ENCODE measurements around the gene MDM2. TPM values are rescaled to one million over a fixed set of nuclear protein-coding genes. Genes with fewer than 3 reads are reported as not detected.

The MDM2 gene
- total and polyA plus RNA-seq, 10 of the 15 experiments (the other 5 are each of a cell fraction or from before 2014, with no cell fraction given) = 48.2 to 174 (median 85.0) TPM

- Histone ChIP-seq H3K9ac (ENCODE audit: control insufficient read depth, insufficient read depth, low read length) (no peak overlapping the region), H2AFZ (ENCODE audit: control insufficient read depth, low read depth, low read length) (no peak overlapping the region), H3K4me3 (no peak overlapping the region), H3K27me3 (replicated peaks in 1 of 2; ENCODE audit: control insufficient read depth in 2 of 2, insufficient read depth in 2 of 2, low read length in 1 of 2) (no peaks in the 10 kb centered on the region), H3K9me3 (replicated peaks; ENCODE audit: control insufficient read depth, insufficient read depth, low read length) (no peaks in the 10 kb centered on the region), H3K4me2 (ENCODE audit: control insufficient read depth, insufficient read depth) (no peak overlapping the region), H3K27ac (ENCODE audit: control insufficient read depth, insufficient read depth) (no peak overlapping the region), H4K20me1 (ENCODE audit: control insufficient read depth, insufficient read depth) (no peaks in the 10 kb centered on the region), H3K79me2 (ENCODE audit: control insufficient read depth, insufficient read depth, low read length) (no peaks in the 10 kb centered on the region), H3K36me3 (ENCODE audit: control insufficient read depth in 2 of 2, insufficient read depth in 2 of 2, low read length in 1 of 2) (peaks cover 0 to 3% of the 10 kb centered on the region in 2 experiments; a peak in 1 of 4 replicates), H3K4me1 (ENCODE audit: control insufficient read depth, insufficient read depth, low read length) (no peaks in the 10 kb centered on the region)
- FAIRE-seq = no peak
- ChIA-PET SMC1A (ENCODE audit: uncharacterized antibody, unreplicated experiment) (no interaction called here), POLR2A (interaction anchor here (0.6 kb wide), 1 partner anchor 583 kb away, joined by 3 read pairs; no protein-coding TSS in a partner anchor), CTCF (interaction anchor here (0.7 to 1.4 kb wide), 2 partner anchors 15 to 98 kb away, joined by 3 read pairs; no protein-coding TSS in a partner anchor), RAD21 (ENCODE audit: unreplicated experiment) (no interaction called here)
- no TSS peak for BruUV-seq (replicated peaks)
- DNase-seq (ENCODE audit: low read depth, low spot score) = no peak
- 97% methylated on average over 2 of the region's 2 CpGs for WGBS (ENCODE audit: insufficient coverage, insufficient replicate concordance, low lambda C conversion rate, missing lambda C conversion rate)
- ATAC-seq = no peak
- TF ChIP-seq TARDBP (IDR thresholded peaks at IDR 0.05; ENCODE audit: borderline replicate concordance) = no peak
- no peak for TF ChIP-seq USF1 (IDR thresholded peaks at IDR 0.05; ENCODE audit: borderline replicate concordance, extremely low read length, insufficient read depth, low read depth, low read length)
- no peak for TF ChIP-seq MEF2A (IDR thresholded peaks at IDR 0.05; ENCODE audit: insufficient read depth, low read depth, low read length)
- no peak for TF ChIP-seq PAX8 (IDR thresholded peaks at IDR 0.05)
- TF ChIP-seq NBN (IDR thresholded peaks at IDR 0.05) = no peak
- TF ChIP-seq EED (IDR thresholded peaks at IDR 0.05; ENCODE audit: low read depth) = no peak
- TF ChIP-seq ZBTB4 (CRISPR knock-in tag; IDR thresholded peaks at IDR 0.05) = no peak
- TF ChIP-seq GATAD2B (conservative IDR thresholded peaks at IDR 0.05; ENCODE audit: low read depth) = no peak
- no peak for TF ChIP-seq NFYB (IDR thresholded peaks at IDR 0.05; ENCODE audit: insufficient read depth, low read depth, low read length)
- intact Hi-C loops (cut with micrococcal nuclease; ENCODE audit: unreplicated experiment) (no loop called here), in situ Hi-C loops (cut with MboI) (no loop called here)
These were observed 41.3 kb upstream of the MDM2 start for GRCh38 chr12:68766646-68767045.

All from GM12878 (cell line).